PC-3 (cell line): ENCODE data around the gene AHSP.

ENCODE experiments used
- EZH2 ChIP-seq: fragments of 300-600 bp; sonication (generic); IDR thresholded peaks from one replicate; pipeline ENCODE4 v1.6.1; 2017; ENCODE audit warnings: antibody characterized with exemption, mild to moderate bottlenecking, low read length; ENCODE audit not compliant: unreplicated experiment
- EZH2phosphoT487 ChIP-seq: fragments of 300-600 bp; sonication (generic); IDR thresholded peaks from 2 replicates; pipeline ENCODE4 v1.6.1; 2018; ENCODE audit warnings: mild to moderate bottlenecking, antibody characterized with exemption, low read length, borderline replicate concordance
- TF ChIP-seq, protein P1 (sequence below): fragments of 300-600 bp; sonication (generic); conservative IDR thresholded peaks from 2 replicates; pipeline ENCODE4 v1.5.1; 2017; ENCODE audit warnings: antibody characterized with exemption, low read depth, mild to moderate bottlenecking, low read length

DNA sequence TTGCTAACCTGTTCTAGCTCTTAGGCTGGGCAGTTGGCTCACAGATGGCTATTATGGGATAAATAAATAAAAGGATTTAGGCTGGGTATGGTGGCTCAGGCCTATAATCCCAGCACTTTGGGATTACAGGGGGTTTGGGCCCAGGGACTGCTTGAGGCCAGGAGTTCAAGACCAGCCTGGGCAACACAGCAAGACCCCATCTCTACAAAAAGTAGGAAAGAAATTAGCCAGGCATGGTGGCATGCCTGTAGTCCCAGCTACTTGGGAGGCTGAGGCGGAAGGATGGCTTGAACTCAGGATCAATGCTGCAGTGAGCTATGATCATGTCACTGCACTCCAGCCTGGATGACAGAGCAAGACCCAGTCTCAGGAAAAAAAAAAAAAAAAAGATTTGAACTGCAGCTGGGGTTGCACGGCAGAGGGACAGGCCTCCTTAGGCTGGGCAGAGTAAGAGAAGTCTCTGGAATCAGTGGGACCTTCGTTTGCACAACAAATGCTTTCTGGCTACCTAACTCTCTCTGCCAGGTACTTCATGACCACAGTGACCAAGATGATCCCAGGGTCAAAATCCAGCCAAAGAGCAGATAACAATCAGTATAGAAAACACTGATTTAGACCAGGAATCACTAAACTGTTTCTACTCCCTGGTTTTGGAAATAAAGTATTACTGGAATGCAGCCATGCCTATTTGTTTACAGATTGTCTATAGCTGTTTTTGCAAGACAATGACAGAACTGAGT, 26.3 kb upstream of the AHSP start:
- TF ChIP-seq, protein P1, sequence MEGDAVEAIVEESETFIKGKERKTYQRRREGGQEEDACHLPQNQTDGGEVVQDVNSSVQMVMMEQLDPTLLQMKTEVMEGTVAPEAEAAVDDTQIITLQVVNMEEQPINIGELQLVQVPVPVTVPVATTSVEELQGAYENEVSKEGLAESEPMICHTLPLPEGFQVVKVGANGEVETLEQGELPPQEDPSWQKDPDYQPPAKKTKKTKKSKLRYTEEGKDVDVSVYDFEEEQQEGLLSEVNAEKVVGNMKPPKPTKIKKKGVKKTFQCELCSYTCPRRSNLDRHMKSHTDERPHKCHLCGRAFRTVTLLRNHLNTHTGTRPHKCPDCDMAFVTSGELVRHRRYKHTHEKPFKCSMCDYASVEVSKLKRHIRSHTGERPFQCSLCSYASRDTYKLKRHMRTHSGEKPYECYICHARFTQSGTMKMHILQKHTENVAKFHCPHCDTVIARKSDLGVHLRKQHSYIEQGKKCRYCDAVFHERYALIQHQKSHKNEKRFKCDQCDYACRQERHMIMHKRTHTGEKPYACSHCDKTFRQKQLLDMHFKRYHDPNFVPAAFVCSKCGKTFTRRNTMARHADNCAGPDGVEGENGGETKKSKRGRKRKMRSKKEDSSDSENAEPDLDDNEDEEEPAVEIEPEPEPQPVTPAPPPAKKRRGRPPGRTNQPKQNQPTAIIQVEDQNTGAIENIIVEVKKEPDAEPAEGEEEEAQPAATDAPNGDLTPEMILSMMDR, result no peak
- no peak for TF ChIP-seq EZH2
- TF ChIP-seq EZH2phosphoT487, result no peak
